HG03439 (cell line): ENCODE results near the gene SMIM44.
A peak's percentile ranks its signal among the peaks of the same experiment; 100 is the strongest.
"Not testable (repeated sequence)": the region's sequence is repeated elsewhere in the genome, so short reads cannot be mapped to it uniquely, and the experiment has no call there.

Experiments
- ATAC-seq: cut with Tn5 transposase; IDR thresholded peaks from one replicate; pipeline ENCODE4 v1.9.1; 2021; ENCODE audit warnings: mild to moderate bottlenecking, moderate library complexity; ENCODE audit not compliant: unreplicated experiment

Gene SMIM44

DNA sequence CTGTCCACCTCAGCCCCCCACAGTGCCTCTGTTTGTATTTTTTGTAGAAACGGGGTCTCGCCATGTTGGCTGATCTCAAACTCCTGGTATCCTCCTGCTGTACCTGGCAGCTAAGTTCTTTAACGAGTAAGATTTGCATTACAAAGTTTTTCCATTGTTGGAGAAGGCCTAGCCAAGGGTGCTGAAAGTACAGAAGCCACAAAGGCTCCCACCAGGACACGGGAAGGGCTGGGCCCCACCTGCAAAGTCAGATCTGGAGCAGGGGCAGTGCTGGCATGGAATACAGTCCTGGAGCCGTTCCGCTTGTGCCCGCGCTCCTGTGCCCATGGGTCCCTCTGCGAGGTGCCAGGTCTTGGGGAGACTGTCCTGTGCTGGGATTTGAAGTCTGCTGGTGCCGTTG lies 35.0 kb upstream of the SMIM44 start:
- no peak for ATAC-seq

DNA sequence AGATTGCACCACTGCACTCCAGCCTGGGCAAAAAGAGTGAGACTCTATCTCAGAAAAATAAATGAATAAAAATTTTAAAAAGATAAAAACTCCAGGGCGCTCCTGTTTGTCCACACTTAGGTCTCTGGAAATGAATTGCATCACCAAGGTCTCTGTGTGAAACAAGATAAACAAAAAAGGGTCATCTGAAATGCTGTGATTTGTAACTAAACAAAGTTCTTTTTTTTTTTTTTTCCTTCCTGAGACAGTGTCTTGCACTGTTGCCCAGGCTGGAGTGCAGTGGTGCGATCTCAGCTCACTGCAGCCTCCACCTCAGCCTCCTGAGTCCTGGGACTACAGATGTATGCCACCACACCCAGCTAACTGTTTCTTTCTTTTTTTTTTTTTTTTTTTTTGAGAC lies 34.4 kb upstream of the SMIM44 start:
- no peak for ATAC-seq

DNA sequence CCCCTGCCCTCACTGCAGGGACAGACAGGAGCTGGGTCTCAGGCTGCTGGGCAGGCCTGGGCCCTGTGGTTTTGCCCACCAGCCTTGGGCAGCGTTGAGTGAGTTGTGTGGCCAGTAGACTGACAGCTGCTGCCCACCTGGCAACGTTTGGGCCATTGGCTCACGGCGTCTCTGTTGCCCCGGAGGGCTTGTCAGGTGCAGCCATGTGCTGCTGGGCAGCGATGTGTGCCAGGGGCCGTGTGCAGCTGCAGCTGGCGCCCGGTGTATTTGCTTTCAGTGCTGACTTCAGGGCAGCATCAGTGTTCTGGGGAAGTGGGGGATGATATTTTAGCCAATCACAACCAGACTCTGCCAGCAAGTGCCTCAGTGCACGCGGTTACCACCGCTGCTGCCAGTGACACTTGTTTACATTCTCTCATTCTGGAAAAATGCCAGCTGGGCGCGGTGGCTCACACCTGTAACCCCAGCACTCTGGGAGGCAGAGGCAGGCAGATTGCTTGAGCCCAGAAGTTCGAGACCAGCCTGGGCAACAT lies 33.5 kb upstream of the SMIM44 start:
- ATAC-seq, result no peak

DNA sequence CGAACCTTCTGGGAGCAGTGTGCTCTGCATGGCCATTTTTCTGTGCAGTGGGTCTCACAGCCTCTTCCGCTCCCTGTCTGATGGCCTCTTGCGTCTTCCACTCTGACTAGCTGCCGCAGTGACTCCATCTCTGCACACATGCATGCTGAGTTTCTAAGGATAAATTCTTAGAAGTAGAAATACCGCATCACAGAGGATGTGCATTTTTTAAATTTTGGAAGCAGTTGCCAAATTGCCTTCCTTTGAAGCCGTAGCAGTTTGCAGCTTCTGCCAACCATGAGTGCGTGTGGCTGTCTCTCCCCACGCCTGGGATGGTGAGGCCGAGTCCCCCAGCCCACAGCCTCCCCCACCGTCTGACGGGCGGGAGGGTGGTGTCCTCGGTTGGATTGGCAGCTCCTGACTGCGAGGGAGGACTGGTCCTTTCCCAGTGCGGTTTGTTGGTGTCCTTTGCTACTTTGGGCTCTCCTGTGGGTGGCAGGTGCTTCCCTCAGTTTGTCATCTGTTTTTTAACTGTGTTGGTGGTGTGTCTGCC lies 32.7 kb upstream of the SMIM44 start:
- no peak for ATAC-seq

DNA sequence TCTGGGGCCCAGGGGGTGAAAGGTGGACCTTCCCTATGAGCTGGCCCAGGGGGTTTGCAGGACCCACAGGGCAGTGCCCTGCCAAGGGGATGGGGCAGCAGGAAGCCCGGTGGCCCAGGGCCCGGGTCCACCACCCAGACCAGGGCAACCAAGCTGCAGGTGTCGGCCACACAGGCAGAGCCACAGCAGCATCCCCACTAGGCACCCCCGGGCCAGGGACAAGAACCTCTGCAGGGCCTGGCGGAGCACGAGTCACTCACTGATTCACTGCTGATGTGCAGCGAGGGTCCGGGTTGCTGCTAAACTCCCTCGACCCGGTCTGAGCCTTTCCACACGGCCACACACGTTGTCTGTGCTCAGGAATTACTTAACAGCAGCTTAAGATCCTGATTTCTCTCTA lies 31.7 kb upstream of the SMIM44 start:
- ATAC-seq, result no peak

DNA sequence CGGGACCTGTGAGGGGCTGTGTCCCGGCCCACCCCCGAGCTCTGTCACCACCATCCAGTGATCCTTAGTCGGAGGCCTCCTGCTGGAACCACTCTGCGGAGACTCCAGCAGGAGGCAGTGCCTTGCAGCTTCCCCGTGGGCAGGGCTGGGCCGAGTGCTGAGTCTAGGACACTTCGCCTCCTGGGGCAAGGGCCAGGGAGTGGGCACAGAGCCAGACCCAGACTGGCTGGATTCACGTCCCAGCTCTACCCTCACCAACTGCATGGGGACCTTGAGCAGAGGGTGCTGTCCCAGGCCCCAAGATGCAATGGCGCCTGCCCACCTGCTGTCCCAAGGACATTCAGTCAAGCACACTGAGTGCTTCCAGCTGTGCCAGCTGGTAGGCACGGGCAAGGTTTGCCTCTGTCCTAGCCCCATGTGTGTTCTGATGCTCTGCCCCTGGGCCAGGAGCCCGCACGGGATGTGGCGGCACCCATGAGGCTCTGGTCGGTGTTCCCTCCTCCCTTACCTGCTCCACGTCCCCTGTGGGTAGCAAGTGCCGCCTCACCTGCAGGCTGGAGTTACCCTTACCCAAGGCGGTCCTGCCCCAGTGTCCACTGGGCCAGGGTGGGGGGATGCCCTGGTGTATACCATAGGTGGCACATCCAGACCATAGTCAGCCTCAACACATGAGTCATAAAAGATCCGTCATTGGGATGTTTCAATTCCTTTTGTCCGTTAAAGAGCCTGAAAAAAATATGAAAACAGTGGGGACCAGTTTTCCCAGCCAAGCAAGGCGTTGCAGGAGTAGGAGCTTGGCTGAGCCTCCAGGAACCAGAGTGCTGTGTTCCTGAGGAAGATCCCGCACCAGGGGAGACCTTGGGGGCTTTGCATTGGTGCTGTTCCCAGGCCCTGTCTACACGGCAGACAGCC lies 30.2 kb upstream of the SMIM44 start:
- no peak for ATAC-seq

DNA sequence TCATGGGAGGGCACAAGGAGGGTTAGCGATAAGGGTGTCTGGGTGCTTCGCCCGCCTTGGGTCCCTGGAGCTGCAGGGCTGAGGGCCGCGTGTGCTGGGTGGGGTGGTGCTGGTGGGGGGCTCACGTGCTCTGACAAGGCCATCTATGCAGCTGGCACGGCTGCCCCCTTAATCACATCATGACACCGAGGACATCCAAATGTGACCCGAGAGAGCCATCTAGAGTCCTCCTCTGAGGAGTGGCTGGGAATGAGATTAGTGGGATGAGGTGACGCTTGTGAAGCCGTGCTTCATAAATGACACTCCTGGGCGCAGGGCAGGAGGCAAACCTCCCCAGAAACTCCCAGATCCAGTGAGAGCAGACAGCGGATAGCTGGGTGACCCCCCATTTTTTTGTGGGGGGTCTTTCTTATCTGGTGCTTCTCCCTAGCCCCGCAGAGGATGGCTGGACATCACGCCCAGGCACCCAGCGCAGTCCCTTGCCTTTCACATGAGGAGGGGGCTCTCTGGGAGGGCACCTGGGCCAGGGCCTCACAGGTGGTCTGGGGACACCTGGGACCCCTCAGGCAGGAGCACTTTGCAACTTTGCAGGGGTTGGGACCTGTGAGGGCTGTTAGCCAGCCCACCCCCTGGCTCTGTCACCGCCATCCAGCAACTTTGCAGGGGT lies 29.5 kb upstream of the SMIM44 start:
- no peak for ATAC-seq

DNA sequence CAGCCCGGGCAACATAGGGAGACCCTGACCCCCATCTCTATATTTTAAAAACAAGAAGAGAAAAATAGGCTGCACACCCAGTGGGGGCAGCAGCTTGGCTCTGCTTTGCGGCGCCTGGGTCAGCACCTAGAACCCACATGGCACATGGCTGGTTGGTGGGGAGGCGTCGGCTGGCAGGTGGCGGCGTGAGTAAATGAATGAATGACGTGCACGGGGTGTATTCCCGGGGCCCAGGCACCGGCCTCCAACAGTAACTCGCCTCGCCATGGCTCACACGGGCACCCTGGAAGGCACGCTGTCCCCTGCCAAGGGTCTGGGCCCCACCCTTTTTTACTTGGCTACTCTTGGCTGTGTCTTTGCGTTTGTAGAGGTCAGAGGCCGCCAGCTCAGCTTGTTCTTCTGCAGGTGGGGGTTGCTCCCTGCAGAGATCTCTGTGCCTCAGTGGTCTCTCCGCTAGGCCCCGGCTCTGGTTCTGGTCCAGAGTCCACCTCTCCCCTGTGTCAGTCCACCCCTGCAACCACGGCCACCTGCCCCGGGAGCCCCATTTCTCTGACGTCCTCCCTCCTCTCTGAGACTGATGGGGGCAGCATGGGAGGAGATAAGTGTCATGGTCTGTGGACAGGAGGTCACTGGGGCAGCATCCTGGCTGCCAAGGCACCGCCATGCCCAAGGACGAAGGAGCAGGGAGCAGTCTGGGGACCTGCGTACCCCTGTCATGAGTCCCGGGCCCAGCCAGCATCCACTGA lies 28.4 kb upstream of the SMIM44 start:
- no peak for ATAC-seq

DNA sequence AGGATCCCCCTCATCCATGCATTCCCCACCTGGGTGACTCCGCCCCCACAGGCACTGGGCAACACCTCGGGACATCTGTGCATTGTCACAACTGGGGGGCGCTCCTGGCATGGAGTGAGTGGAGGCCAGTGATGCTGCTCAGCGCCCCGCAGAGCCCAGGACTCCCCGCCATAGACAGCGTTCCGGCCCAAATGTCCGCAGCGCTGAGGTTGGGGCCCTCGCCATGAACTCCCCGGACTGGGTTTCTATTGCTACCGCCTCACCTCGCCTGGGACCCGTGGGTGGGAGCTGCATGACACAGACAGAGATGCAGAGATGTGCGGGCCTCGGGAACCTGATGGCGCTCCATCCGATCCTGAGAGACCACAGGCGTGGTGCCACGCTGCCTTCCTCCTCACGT lies 27.5 kb upstream of the SMIM44 start:
- no peak for ATAC-seq

DNA sequence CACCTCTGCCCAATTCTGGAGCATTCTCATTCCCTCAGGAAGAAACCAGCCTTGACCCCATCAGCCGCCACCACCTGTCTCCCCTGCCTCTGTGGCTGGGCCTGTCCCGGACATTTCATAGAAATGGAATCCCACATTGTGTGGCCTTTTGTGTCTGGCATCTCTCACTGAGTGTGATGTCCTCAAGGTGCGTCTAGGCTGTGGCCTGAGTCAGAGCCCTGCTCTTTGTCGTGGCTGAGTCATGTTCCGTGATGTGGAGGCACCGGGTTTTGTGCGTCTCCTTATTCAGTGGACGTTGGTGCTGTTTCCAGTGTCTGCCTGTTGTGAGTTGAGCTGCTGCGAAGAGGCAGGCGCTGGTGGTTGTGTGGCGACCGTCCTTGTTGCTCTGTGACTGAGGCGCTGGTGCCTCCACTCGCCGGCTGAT lies 26.3 kb upstream of the SMIM44 start:
- ATAC-seq, result no peak

DNA sequence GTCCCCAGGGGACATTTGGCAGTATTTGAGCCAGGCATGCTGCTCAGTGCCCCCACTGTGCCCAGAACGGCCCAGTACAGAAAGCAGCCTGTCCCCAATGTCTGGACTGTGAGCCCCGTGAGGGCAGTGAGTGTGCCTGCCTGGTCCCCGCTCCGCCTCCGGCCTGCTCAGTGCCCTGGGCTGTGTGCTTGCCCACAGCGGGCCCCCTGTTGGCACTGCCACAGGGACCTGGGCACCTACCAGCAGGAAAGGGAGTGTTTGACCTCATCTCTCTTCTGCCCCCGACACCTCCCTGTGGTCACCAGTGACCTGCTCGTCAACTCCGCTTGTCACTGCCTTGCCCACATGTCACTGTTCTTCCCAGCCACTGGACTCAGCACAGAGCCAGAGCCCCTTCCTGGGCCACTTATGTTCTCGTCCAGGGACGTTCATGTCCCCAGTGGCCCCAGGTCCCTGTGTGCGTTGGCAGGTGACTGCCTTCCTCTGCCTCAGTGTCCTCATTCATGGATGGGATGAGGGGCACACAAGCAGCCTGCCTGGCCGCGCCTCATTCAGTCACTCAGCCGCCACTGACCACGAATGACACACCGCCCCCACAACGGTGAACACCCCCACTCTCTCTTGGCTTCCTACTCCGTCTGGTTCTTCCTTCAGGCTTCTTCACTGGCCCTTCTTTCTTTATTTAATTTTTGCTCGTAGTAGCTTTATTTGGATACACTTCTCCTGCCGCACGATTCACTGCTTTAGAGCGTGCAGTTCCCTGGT lies 25.7 kb upstream of the SMIM44 start:
- ATAC-seq, result no peak

DNA sequence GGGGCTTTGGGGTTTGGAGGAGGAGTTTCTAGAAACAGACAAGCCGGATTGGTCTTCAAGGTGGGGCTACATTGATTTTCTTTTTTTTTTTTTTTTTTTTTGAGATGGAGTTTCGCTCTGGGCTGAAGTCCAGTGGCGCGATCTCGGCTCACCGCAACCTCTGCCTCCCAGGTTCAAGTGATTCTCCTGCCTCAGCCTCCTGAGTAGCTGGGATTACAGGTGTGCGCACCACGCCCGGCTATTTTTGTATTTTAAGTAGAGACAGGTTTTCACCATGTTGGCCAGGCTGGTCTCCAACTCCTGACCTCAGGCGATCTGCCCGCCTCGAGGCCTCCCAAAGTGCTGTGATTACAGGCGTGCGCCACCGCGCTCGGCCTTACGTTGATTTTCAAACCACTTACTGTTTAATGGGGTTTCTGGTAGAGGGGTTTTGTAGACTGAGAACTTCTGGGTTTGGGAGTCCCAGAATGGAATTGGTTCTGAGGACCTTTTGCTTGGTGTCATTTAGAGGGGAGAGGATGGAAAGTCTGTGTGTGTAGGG lies 24.9 kb upstream of the SMIM44 start:
- not testable (repeated sequence) for ATAC-seq

DNA sequence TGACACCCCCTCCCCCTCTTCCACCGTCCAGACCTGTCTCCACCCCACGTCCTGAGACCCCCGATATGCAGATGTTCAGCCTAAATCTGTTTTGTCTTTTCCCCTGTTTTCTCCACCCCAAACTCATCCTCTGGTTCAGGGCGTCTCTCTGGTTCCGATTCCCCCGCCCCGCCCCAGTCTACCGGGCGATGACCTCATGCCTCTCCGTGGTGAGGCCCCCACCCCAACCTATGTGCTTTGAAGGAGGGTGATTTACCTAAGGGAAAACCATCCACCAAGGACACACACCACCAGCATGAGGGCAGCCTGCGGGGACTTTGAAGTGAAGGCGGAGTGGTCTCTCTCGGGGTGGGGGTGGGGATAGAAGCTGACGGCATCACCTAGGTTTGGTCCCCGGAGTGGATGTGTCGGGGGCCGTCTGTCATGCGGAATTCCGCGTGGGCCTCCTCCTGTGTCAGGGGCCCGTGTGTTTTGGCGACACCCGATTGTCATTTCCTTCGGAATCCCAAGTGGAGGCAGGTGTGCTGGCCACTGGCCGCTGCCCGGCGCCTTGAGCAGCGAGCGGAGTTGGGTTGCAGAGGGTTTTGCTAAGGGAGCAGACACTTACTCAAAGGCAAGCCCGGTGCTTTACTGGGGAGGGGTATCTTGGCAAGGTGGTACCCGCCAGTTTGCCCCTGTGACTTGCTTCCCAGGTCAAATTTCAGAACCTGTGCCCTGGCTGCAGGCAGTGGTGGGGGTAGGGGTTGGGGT lies 24.3 kb upstream of the SMIM44 start:
- no peak for ATAC-seq

DNA sequence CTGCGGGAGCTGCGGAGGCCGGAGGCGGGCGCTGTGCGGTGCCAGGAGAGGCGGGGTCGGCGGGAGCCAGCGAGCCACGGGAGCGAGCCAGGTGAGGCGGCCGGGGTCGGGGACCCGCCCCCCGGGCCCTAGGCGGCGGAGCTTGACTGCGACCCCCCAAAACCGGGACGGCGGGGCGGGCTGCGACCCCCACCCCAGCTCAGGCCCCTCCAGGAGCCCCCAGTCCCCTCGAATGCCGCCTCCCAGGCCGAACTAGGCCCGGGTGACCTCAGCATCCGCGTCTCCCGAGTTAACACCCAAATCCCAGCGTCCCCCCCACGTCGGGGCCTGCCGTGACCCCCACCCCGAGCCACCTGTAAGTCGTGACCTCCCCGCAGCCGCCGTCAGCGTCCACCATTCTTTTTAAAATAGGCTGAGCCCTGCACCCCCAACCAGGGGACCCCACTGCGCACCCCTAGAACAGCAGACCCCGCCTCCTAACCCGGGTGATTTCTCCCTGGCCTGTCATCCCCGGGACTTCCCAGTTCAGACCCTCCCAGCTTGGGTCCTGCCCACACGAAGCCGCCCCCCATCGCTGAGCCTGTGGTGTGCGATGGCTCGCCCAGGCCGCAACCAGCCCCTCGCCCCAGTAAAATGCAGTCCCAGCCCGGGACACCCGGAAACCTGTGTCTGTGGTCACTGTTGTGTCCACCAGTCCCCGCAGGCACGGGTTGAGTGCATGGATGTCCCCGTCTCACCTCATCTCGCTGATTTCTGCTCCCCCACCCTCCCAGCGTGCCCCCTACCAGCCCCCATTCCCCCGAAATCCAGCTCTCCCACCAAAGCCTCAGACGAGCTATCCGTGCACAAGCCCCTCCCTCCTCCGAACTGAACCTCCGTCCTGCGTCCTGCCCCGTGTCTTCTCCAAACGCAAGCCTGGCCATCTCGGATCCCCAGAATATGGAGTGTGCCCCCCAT lies 23.4 kb upstream of the SMIM44 start:
- peak; percentile 8 for ATAC-seq

DNA sequence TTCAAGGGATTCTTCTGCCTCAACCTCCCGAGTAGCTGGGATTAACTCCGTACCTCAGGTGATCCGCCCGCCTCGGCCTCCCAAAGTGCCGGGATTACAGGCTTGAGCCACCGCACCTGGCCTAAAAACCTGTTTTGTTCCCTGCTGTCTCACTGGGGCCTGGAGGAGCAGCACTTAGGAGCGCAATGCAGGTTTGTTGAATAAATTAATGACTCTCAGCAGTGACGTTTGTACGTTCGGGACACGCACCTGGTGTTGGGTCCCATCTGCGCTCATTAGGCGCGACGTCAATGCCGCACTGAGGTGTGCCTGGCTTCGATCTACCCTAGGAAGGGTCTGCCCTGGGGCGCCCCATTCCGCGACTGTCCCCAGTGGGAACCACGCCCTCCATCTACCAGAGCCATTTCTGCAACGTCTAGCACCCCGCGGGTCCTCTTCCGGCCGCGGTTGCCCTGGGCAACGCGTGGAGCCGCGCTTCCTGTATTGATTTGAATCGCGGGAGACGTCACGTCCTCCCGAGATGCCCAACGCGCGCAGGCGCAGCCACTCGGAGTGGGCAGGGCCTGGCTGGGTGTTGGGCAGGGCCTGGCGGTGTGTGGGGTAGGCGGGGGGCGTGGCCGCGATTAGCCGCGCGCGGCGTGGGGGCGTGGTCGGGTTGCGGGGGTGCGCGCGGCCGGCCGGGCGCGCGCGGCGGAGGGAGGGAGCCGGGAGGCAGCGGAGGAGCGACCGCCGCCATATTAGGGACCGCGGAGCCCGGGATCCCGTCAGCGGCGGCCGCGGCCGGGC lies 22.6 kb upstream of the SMIM44 start, which contains the start of gene FZR1:
FZR1 (plus strand) TSS at position 714 of the 786 bp plus-strand sequence. CDS start 16,679 bp downstream, outside the sequence.
- peak; percentile 82 for ATAC-seq

DNA sequence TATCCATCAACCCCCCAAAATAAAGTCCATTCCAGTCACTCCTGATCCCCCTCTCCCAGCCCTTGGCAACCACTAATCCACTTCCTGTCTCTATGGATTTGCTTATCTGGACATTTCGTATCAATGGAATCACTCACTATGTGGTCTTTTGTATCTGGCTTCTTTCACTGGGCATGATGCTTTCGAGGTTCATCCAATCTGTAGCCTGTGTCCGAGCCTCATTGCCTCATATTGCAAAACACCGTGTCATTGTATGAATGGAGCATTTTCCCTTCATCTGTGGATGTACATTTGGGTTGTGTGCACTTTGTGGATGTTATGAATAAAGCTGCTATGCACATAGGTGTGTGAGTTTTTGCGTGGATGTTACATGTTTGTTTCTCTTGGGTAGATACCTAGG lies 21.5 kb upstream of the SMIM44 start:
- no peak for ATAC-seq

DNA sequence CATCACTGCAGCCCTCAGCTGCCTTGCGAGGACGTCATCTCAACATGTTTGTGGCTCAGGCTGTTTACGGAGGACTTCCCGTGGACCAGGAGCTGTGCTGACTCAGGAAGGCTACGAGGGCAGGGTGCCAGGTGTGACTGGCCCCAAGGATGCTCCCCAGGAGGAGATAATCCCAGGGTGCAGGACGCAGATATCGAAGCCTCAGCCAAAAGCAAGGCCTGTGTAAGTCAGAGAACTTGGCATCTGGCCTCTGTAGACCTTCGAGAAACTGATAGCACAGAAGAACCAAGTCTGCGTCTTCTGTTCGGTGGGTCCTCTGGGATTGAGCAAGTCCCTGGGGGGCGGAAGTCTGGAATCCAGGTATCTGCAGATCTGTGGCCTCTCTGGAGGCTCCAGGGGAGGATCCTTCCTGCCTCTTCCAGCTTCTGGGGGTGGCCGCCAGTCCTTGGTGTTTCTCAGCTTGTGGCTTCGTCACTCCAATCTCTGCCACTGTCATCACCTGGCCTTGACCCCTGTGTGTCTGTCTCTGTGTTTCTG lies 19.9 kb upstream of the SMIM44 start:
- no peak for ATAC-seq
